Astrocyte of the hippocampus (primary cell): ENCODE measurements around the gene SGSM2.
A peak's percentile ranks its signal among the peaks of the same experiment; 100 is the strongest.

Experiments used
- DNase-seq: peaks from one replicate; pipeline ENCODE4 v3.0.0; 2011; ENCODE audit warnings: low read depth, low spot score

SGSM2 gene

GRCh38 chr17:2420176-2420575, 82.9 kb downstream of the SGSM2 start:
- no peak for DNase-seq

DNA sequence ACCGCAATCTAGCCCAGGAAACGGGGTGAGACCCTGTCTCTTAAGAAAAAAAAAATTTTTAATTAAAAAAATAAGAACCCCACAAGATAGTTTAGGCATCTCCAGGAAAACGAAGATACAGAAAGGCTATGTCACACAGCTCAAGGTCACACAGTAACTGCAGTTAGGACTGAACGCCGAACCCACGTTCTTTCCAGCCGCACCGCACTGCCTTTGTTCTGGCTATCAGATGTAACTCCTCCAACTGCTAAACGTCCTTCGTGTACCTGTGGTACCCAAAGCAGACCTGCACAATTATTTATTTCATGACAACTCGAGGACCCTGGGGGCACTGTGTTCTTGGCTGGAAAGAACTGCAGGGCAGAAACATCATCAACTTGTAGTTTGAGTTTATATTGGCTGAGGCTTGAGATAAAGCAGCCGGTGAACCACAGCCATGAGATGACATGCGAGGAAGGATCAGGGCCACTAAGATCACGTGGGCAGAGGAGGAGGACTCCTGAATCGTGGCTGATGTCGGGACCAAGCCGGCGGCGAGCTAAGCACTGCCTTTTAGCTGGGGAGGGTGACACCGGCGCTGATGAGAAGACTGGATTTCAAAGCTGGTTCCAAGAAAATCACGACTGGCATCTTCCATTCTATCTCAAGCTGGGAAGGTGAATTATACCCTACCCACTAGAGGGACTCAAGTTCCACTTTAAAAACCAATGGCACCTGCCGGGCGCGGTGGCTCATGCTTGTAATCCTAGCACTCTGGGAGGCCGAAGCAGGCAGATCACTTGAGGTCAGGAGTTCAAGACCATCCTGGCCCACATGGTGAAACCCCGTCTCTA, 84.2 kb downstream of the SGSM2 start:
- DNase-seq = peak; percentile 40

DNA sequence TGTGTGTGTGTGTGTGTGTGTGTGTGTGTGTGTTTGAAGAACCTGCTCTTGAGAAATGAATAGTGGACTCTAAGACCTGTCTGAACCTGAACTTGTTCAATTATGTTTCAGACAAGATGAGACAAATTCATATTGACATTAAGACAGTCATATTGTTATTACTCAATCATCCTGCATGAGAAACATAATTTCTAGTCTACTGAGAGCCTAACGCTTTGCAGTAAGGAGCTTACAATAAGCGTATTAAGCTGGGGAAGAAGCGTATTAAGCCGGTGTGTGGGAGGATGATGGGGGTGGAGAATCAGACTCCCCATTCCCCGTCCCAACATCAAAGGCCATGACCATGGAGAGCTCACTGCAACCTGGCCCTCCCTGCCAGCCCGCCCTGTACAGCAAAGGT, 86.0 kb downstream of the SGSM2 start:
- DNase-seq = no peak

DNA sequence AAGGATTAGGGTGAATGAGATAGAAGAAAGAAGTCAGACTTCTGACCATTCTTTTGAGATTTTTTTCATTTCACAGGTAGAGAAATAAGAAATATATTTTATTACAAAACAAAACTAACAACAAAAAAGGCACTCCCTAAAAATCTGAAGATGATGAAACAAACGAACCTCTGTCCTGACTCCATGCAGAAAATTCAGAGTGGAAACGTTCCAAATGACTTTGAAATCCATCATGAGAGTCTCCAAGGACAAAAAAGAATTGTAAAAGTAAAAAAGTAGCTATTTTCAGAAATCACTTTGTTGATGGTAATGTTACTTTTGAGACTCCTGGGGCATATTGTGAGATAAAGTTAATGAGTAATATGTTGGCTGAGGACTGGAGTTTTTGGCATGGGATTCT, 89.9 kb downstream of the SGSM2 start:
- DNase-seq = no peak

- DNase-seq = no peak
Measured at GRCh38 chr17:2427910-2428309, 90.6 kb downstream of the SGSM2 start.
